ENCODE data around the gene PTPN14. TPM values are rescaled to one million over a fixed set of nuclear protein-coding genes. Genes with fewer than 3 reads are reported as not detected.

PTPN14 gene
- total and polyA plus RNA-seq, 5 donors, result 4.7 to 35.1 (median 17.7) TPM

GRCh38 chr1:214422137-214422671, 129.2 kb downstream of the PTPN14 start:
- 82% methylated on average over 8 of the region's 8 CpGs for WGBS
- H3K9me3 ChIP-seq (ENCODE audit: control insufficient read depth, low read length), result no peaks in the 10 kb centered on the region
- H3K4me1 ChIP-seq (ENCODE audit: control insufficient read depth, insufficient read depth, low read length), result peaks cover 13% of the 10 kb centered on the region
- intact Hi-C loops (cut with DNase I), result no loop called here
- ATAC-seq (no peak), DNase-seq (no peak)
- H3K4me3 ChIP-seq (ENCODE audit: low read length), result no peak overlapping the region
- H3K27ac ChIP-seq (ENCODE audit: low read length), result no peak overlapping the region
- H3K27me3 ChIP-seq (ENCODE audit: control insufficient read depth, insufficient read depth), result no peaks in the 10 kb centered on the region

- no peaks in the 10 kb centered on the region for H3K27me3 ChIP-seq (ENCODE audit: control insufficient read depth, insufficient read depth)
- no peak overlapping the region for H3K4me3 ChIP-seq (ENCODE audit: low read length)
- 92% methylated on average over 2 of the region's 2 CpGs for WGBS
- DNase-seq, result no peak
- no peaks in the 10 kb centered on the region for H3K9me3 ChIP-seq (ENCODE audit: control insufficient read depth, low read length)
- H3K27ac ChIP-seq (ENCODE audit: low read length), result no peak overlapping the region
- ATAC-seq, result no peak
- intact Hi-C loops (cut with DNase I), result no loop called here
- peaks cover 13% of the 10 kb centered on the region for H3K4me1 ChIP-seq (ENCODE audit: control insufficient read depth, insufficient read depth, low read length)
Measured at GRCh38 chr1:214420833-214421232, 130.6 kb downstream of the PTPN14 start.

- peaks cover 13% of the 10 kb centered on the region for H3K4me1 ChIP-seq (ENCODE audit: control insufficient read depth, insufficient read depth, low read length)
- no peaks in the 10 kb centered on the region for H3K27me3 ChIP-seq (ENCODE audit: control insufficient read depth, insufficient read depth)
- no peak overlapping the region for H3K27ac ChIP-seq (ENCODE audit: low read length)
- H3K4me3 ChIP-seq (ENCODE audit: low read length), result no peak overlapping the region
- ATAC-seq, result no peak
- no peaks in the 10 kb centered on the region for H3K9me3 ChIP-seq (ENCODE audit: control insufficient read depth, low read length)
- intact Hi-C loops (cut with DNase I), result no loop called here
- 74% methylated on average over 1 of the region's 1 CpG for WGBS
- no peak for DNase-seq
Measured at GRCh38 chr1:214420341-214420740, 131.1 kb downstream of the PTPN14 start.

GRCh38 chr1:214419650-214420049, 131.8 kb downstream of the PTPN14 start:
- peaks cover 13% of the 10 kb centered on the region for H3K4me1 ChIP-seq (ENCODE audit: control insufficient read depth, insufficient read depth, low read length)
- H3K9me3 ChIP-seq (ENCODE audit: control insufficient read depth, low read length), result no peaks in the 10 kb centered on the region
- no peak overlapping the region for H3K4me3 ChIP-seq (ENCODE audit: low read length)
- DNase-seq (no peak), ATAC-seq (no peak)
- H3K27me3 ChIP-seq (ENCODE audit: control insufficient read depth, insufficient read depth), result no peaks in the 10 kb centered on the region
- no peak overlapping the region for H3K27ac ChIP-seq (ENCODE audit: low read length)
- WGBS, result 45% methylated on average over 3 of the region's 3 CpGs
- intact Hi-C loops (cut with DNase I), result no loop called here

GRCh38 chr1:214418391-214418790, 133.0 kb downstream of the PTPN14 start:
- Histone ChIP-seq H3K4me1 (ENCODE audit: control insufficient read depth, insufficient read depth, low read length) (peaks cover 13% of the 10 kb centered on the region), H3K27ac (ENCODE audit: low read length) (no peak overlapping the region), H3K9me3 (ENCODE audit: control insufficient read depth, low read length) (no peaks in the 10 kb centered on the region), H3K4me3 (ENCODE audit: low read length) (no peak overlapping the region), H3K27me3 (ENCODE audit: control insufficient read depth, insufficient read depth) (no peaks in the 10 kb centered on the region)
- ATAC-seq, result peak in 1 of 2 donors; percentile 20
- 2% methylated on average over 1 of the region's 1 CpG for WGBS
- no peak for DNase-seq
- intact Hi-C loops (cut with DNase I), result no loop called here

- WGBS, result 48% methylated on average over 9 of the region's 9 CpGs
- intact Hi-C loops (cut with DNase I), result no loop called here
- DNase-seq (no peak), ATAC-seq (peak; percentile 27 to 34)
- Histone ChIP-seq H3K27ac (ENCODE audit: low read length) (peak overlapping the region; percentile 33), H3K9me3 (ENCODE audit: control insufficient read depth, low read length) (no peaks in the 10 kb centered on the region), H3K27me3 (ENCODE audit: control insufficient read depth, insufficient read depth) (no peaks in the 10 kb centered on the region), H3K4me1 (ENCODE audit: control insufficient read depth, insufficient read depth, low read length) (peaks cover 13% of the 10 kb centered on the region), H3K4me3 (ENCODE audit: low read length) (no peak overlapping the region)
Measured at GRCh38 chr1:214417545-214418210, 133.7 kb downstream of the PTPN14 start.

GRCh38 chr1:214416858-214417257, 134.5 kb downstream of the PTPN14 start:
- no peak for DNase-seq
- Histone ChIP-seq H3K9me3 (ENCODE audit: control insufficient read depth, low read length) (no peaks in the 10 kb centered on the region), H3K27ac (ENCODE audit: low read length) (no peak overlapping the region), H3K4me3 (ENCODE audit: low read length) (no peak overlapping the region), H3K27me3 (ENCODE audit: control insufficient read depth, insufficient read depth) (no peaks in the 10 kb centered on the region), H3K4me1 (ENCODE audit: control insufficient read depth, insufficient read depth, low read length) (peaks cover 9% of the 10 kb centered on the region)
- intact Hi-C loops (cut with DNase I), result no loop called here
- peak; percentile 55 to 71 for ATAC-seq
- 56% methylated on average over 2 of the region's 2 CpGs for WGBS

- DNase-seq (no peak), ATAC-seq (peak; percentile 57 to 84)
- H3K27me3 ChIP-seq (ENCODE audit: control insufficient read depth, insufficient read depth), result no peaks in the 10 kb centered on the region
- no peak overlapping the region for H3K4me3 ChIP-seq (ENCODE audit: low read length)
- WGBS, result 21% methylated on average over 2 of the region's 2 CpGs
- H3K4me1 ChIP-seq (ENCODE audit: control insufficient read depth, insufficient read depth, low read length), result peaks cover 9% of the 10 kb centered on the region
- peak overlapping the region; percentile 67 for H3K27ac ChIP-seq (ENCODE audit: low read length)
- H3K9me3 ChIP-seq (ENCODE audit: control insufficient read depth, low read length), result no peaks in the 10 kb centered on the region
- intact Hi-C loops (cut with DNase I), result no loop called here
Measured at GRCh38 chr1:214416417-214416816, 135.0 kb downstream of the PTPN14 start.

- H3K27ac ChIP-seq (ENCODE audit: low read length), result no peak overlapping the region
- peaks cover 9% of the 10 kb centered on the region for H3K4me1 ChIP-seq (ENCODE audit: control insufficient read depth, insufficient read depth, low read length)
- 90% methylated on average over 5 of the region's 5 CpGs for WGBS
- no peak overlapping the region for H3K4me3 ChIP-seq (ENCODE audit: low read length)
- intact Hi-C loops (cut with DNase I), result no loop called here
- H3K27me3 ChIP-seq (ENCODE audit: control insufficient read depth, insufficient read depth), result no peaks in the 10 kb centered on the region
- DNase-seq (no peak), ATAC-seq (no peak)
- H3K9me3 ChIP-seq (ENCODE audit: control insufficient read depth, low read length), result no peaks in the 10 kb centered on the region
Measured at GRCh38 chr1:214415131-214415530, 136.3 kb downstream of the PTPN14 start.

- no peak for ATAC-seq
- Histone ChIP-seq H3K27me3 (ENCODE audit: control insufficient read depth, insufficient read depth) (no peaks in the 10 kb centered on the region), H3K4me3 (ENCODE audit: low read length) (no peak overlapping the region), H3K27ac (ENCODE audit: low read length) (no peak overlapping the region), H3K4me1 (ENCODE audit: control insufficient read depth, insufficient read depth, low read length) (peaks cover 9% of the 10 kb centered on the region), H3K9me3 (ENCODE audit: control insufficient read depth, low read length) (no peaks in the 10 kb centered on the region)
- 92% methylated on average over 4 of the region's 4 CpGs for WGBS
- no peak for DNase-seq
- intact Hi-C loops (cut with DNase I), result loop anchor here in 1 of 4 donors (5.0 kb wide), 1 partner anchor 73 kb away; no protein-coding TSS in a partner anchor
Measured at GRCh38 chr1:214414691-214415090, 136.7 kb downstream of the PTPN14 start.

- H3K27me3 ChIP-seq (ENCODE audit: control insufficient read depth, insufficient read depth), result no peaks in the 10 kb centered on the region
- no peaks in the 10 kb centered on the region for H3K9me3 ChIP-seq (ENCODE audit: control insufficient read depth, low read length)
- DNase-seq (no peak), ATAC-seq (peak in 1 of 2 donors; percentile 67)
- no peak overlapping the region for H3K27ac ChIP-seq (ENCODE audit: low read length)
- H3K4me3 ChIP-seq (ENCODE audit: low read length), result no peak overlapping the region
- peaks cover 6% of the 10 kb centered on the region for H3K4me1 ChIP-seq (ENCODE audit: control insufficient read depth, insufficient read depth, low read length)
- intact Hi-C loops (cut with DNase I), result loop anchor here in 1 of 4 donors (5.0 kb wide), 1 partner anchor 74 kb away; no protein-coding TSS in a partner anchor
Measured at GRCh38 chr1:214413315-214413714, 138.1 kb downstream of the PTPN14 start.
